DMS79 treated with DMSO at 0.1 percent for 48 hours (cell line): ENCODE data around the gene DPH6.
"Not testable (repeated sequence)": the region's sequence is repeated elsewhere in the genome, so short reads cannot be mapped to it uniquely, and the experiment has no call there.

Source experiments
- DNase-seq: peaks from one replicate; lab custom pipeline; 2025; lab: John Stamatoyannopoulos, UW

The DPH6 gene

DNA sequence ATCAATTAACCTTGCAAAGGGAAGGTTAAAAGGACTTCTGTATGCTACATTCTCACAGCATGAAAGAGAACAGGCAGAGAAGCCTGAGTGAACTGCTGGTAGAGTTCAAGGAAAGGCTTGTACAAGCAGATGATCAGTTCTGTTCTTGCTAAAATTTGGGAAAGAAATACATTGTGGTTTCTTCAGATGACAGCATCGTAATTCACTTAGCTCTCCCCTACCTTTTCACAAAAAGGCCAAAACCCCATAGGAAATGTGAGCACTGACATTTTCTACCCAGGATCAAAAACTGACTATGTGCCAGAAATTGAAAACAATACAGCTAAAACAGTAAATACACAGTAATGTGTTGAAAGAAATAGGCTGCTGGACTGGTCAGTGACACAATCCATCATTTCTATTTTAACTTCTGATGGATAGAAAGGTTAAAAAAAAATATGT is 216.4 kb downstream of the DPH6 start:
- no peak for DNase-seq

DNA sequence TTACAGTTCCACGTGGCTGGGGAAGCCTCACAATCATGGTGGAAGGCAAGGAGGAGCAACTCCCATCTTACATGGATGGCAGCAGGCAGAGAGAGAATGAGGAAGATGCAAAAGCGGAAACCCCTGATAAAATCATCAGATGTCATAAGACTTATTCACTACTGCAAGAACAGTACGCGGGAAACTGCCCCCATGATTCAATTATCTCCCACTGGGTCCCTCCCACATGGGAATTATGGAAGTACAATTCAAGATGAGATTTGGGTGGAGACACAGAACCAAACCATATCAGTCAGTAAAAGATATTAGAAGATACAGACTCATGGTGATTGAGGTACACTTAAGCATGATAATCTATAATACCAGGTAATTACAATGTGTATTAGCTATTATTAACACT is 217.1 kb downstream of the DPH6 start:
- DNase-seq: not testable (repeated sequence)

- DNase-seq: no peak
Measured at GRCh38 chr15:35327789-35328188, 218.2 kb downstream of the DPH6 start.

GRCh38 chr15:35325374-35325941 is 220.5 kb downstream of the DPH6 start:
- no peak for DNase-seq

- no peak for DNase-seq
Measured at GRCh38 chr15:35323141-35323540, 222.8 kb downstream of the DPH6 start.

DNA sequence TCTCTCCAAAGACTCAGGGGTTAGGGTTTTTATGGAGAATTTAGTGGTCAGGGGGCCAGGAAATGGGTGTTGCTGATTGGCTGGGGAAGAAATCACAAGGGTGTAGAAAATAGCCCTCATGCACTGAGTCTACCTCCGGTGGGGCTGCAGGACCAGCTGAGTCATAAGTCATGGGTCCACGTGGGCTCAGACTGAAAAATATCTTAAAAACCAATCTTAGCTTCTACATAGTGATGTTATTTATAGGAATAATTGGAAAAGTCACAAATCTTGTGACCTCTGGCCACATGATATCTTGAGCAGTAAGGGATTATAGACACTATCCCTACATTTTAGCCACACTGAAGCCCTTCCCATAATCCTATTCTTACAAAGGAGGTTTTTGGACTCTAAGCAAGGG is 224.0 kb downstream of the DPH6 start:
- no peak for DNase-seq

- no peak for DNase-seq
Measured at GRCh38 chr15:35320911-35321310, 225.1 kb downstream of the DPH6 start.
